T-cell (primary cell): Measurements from ENCODE around the gene TUBGCP3. TPM values are rescaled to one million over a fixed set of nuclear protein-coding genes. Genes with fewer than 3 reads are reported as not detected.

Source experiments
- ATAC-seq, 4 experiments: fragments of 200-7000 bp in 3 of 4; fragments of 150-1000 bp in 1 of 4; cut with Tn5 transposase; replicated peaks in 1 of 4; 1 replicate in 3 of 4; 2 replicates in 1 of 4; pipeline ENCODE4 v1.10.0; 2021; ENCODE audit warnings: moderate library complexity in 3 of 4, mild to moderate bottlenecking in 2 of 4, moderate number of reproducible peaks in 1 of 4
- CTCF ChIA-PET, 2 donors: fragments of 300-600 bp; sonication (Branson Sonifier 250); formaldehyde crosslinking; loops; one replicate each; lab custom pipeline; 2022; ENCODE audit warnings: antibody characterized with exemption in 2 of 2; lab: Charles Lee
- POLR2A ChIA-PET, 2 donors: fragments of 300-600 bp; sonication (Branson Sonifier 250); formaldehyde crosslinking; loops; one replicate each; lab custom pipeline; 2022; ENCODE audit warnings: antibody characterized with exemption in 2 of 2; lab: Charles Lee
- DNase-seq, 35 experiments: peaks; one replicate each; pipeline versions ENCODE4 v3.0.0 to v3.0.0-alpha.2; 2013 to 2023
- H3K27ac ChIP-seq: one replicate; pipeline ENCODE4 v1.5.1; 2013; ENCODE audit warnings: low read length
- H3K27me3 ChIP-seq, 2 experiments: replicated peaks in 1 of 2; 1 replicate in 1 of 2; 2 replicates in 1 of 2; pipeline versions ENCODE4 v1.6.1 to v1.7.0; 2013; ENCODE audit warnings: low read length in 1 of 2, mixed read lengths in 1 of 2; ENCODE audit not compliant: control insufficient read depth in 2 of 2, insufficient read depth in 2 of 2; ENCODE audit errors: extremely low read depth in 1 of 2
- H3K36me3 ChIP-seq, 2 donors: 1 replicate in 1 of 2; 2 replicates in 1 of 2; pipeline versions ENCODE4 v1.6.1 to v1.7.0; 2013; ENCODE audit warnings: low read length in 1 of 2; ENCODE audit not compliant: control insufficient read depth in 2 of 2, insufficient read depth in 1 of 2; ENCODE audit errors: extremely low read depth in 1 of 2
- H3K4me1 ChIP-seq, 2 experiments: 1 replicate in 1 of 2; 2 replicates in 1 of 2; pipeline versions ENCODE4 v1.6.1 to v1.7.0; 2013; ENCODE audit warnings: low read length in 2 of 2, mixed read lengths in 1 of 2; ENCODE audit not compliant: insufficient read depth in 2 of 2, control insufficient read depth in 1 of 2; ENCODE audit errors: extremely low read depth in 1 of 2
- H3K4me3 ChIP-seq, 2 donors: 1 replicate in 1 of 2; 2 replicates in 1 of 2; pipeline versions ENCODE4 v1.5.1 to v1.7.0; 2013; ENCODE audit warnings: mild to moderate bottlenecking in 2 of 2, low read length in 1 of 2, moderate library complexity in 1 of 2; ENCODE audit not compliant: control insufficient read depth in 1 of 2; ENCODE audit errors: extremely low read depth in 1 of 2
- H3K9me3 ChIP-seq: 2 replicates; pipeline ENCODE4 v1.7.0; 2013
- H3K27ac Mint-ChIP-seq, 2 donors: one replicate each; pipeline ENCODE4 v1.8.0; 2020 to 2021; ENCODE audit warnings: mild to moderate bottlenecking in 2 of 2, mixed read lengths in 2 of 2
- H3K27me3 Mint-ChIP-seq, 2 donors: one replicate each; pipeline ENCODE4 v1.8.0; 2021 to 2022; ENCODE audit warnings: mixed read lengths in 2 of 2
- H3K36me3 Mint-ChIP-seq: one replicate; pipeline ENCODE4 v1.8.0; 2021; ENCODE audit warnings: mixed read lengths
- H3K4me1 Mint-ChIP-seq, 3 donors: one replicate each; pipeline ENCODE4 v1.8.0; 2020 to 2022; ENCODE audit warnings: mixed read lengths in 3 of 3, mild to moderate bottlenecking in 1 of 3
- H3K4me3 Mint-ChIP-seq, 3 donors: one replicate each; pipeline ENCODE4 v1.8.0; 2020 to 2022; ENCODE audit warnings: mild to moderate bottlenecking in 3 of 3, mixed read lengths in 3 of 3, moderate library complexity in 3 of 3
- H3K9me3 Mint-ChIP-seq, 3 donors: one replicate each; pipeline ENCODE4 v1.8.0; 2020 to 2022; ENCODE audit warnings: mixed read lengths in 3 of 3
- WGBS: methylation state at CpG from one replicate; pipeline ENCODE4 v1.1.5; 2013; ENCODE audit warnings: missing lambda C conversion rate; ENCODE audit not compliant: insufficient coverage; 5-methylcytosine and 5-hydroxymethylcytosine counted together
- total RNA-seq, 35 experiments: library from RNA in 6 of 35; stranded (reverse) in 6 of 35; fragments of 120-200 nt in 1 of 35; gene quantifications; one replicate each; pipeline versions ENCODE4 v1.2.1 to v1.2.4 and lab custom pipeline; 2013 to 2026

The TUBGCP3 gene
- total RNA-seq, 5 donors from 2014 or later (not counting 1 experiment from before 2014, with no cell fraction given): 36.2 to 47.2 (median 44.7) TPM

GRCh38 chr13:112456138-112457056 lies 131.6 kb downstream of the TUBGCP3 start:
- Histone ChIP-seq H3K4me3 (no peak overlapping the region), H3K27ac (no peak overlapping the region), H3K27me3 (peaks cover 0 to 15% of the 10 kb centered on the region in 2 experiments), H3K9me3 (no peaks in the 10 kb centered on the region), H3K4me1 (no peaks in the 10 kb centered on the region), H3K36me3 (no peaks in the 10 kb centered on the region)
- ATAC-seq: no peak
- 84% methylated on average over 16 of the region's 22 CpGs for WGBS
- Mint-ChIP-seq H3K27ac (no peak overlapping the region), H3K36me3 (no peaks in the 10 kb centered on the region), H3K27me3 (peaks cover 0 to 4% of the 10 kb centered on the region in 2 donors), H3K4me1 (peaks cover 0 to 2% (median 0%) of the 10 kb centered on the region in 3 donors), H3K9me3 (peaks cover 0 to 15% (median 6%) of the 10 kb centered on the region in 3 donors), H3K4me3 (no peak overlapping the region)
- DNase-seq: peak in 1 of 35 experiments; percentile 14
- ChIA-PET CTCF (no interaction called here), POLR2A (no interaction called here)

DNA sequence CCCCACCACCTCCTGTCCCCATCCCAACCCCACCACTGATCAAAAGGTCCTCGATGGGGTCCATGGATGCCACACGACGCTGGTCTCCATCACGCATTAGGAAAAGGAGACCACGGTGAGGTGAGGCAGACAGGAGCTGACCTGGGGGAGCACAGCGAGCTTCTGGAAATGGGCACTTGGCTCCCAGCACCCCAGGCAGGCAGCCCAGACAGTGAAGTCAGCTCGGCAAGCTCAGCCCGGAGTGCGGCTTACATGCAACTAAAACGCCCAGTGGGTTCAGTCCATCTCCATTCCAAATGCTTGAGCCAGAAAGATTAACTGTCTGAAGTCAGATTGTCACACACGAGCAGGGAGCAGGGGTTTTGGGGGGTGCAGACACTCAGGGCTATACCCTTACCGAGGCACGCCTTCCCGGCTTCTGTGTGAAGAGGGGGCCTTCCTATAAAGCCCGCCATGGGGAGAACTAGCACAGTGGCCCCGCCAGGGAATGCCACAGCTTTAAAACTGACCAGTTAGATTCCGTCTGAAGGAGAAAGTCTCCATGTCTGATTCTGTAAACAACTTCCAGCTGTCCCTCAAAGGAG lies 132.4 kb downstream of the TUBGCP3 start:
- no peaks in the 10 kb centered on the region for H3K4me1 Mint-ChIP-seq
- ChIA-PET CTCF (no interaction called here), POLR2A (no interaction called here)
- Histone ChIP-seq H3K27ac (no peak overlapping the region), H3K27me3 (peaks cover 0 to 11% of the 10 kb centered on the region in 2 experiments), H3K9me3 (no peaks in the 10 kb centered on the region), H3K4me1 (no peaks in the 10 kb centered on the region), H3K4me3 (no peak overlapping the region), H3K36me3 (no peaks in the 10 kb centered on the region)
- no peak for DNase-seq
- WGBS: 84% methylated on average over 14 of the region's 17 CpGs
- no peak for ATAC-seq
- H3K4me3 Mint-ChIP-seq: no peak overlapping the region
- H3K27me3 Mint-ChIP-seq: peaks cover under 1 to 4% of the 10 kb centered on the region in 2 donors
- no peaks in the 10 kb centered on the region for H3K36me3 Mint-ChIP-seq
- no peak overlapping the region for H3K27ac Mint-ChIP-seq
- peaks cover 0 to 15% (median 6%) of the 10 kb centered on the region in 3 donors for H3K9me3 Mint-ChIP-seq

DNA sequence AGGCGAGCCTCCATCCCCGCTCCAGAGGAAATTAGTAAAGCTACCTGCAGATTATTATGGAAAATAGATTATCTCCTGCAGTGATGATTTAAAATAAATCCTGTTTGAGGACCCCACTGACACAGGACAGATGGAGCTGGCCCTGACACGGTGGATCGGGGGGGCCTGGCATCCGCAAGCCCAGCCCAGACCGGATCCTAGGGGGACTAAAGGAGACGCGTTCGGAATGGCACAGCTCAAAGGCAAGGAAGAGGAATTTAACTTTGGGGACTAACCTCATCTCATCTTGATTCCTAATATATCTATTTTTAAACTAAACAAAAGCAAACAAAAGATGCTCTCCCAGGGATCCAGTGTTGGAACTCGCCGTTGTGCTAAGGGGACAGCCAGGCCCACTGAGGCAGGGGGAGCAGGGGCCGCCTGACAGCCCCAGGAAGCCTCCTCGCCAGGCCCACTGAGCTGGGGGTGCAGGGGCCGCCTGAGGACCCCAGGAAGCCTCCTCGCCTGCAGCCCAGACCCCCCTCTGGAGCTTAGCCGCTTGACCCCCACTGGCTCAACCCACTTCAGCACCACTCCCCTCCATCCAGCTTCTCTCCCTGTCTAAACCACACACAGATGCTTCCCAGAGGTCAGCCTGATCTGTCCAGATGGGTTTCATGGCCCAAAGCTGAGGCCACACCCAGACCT lies 133.2 kb downstream of the TUBGCP3 start:
- H3K4me3 Mint-ChIP-seq: no peak overlapping the region
- ATAC-seq (no peak), DNase-seq (no peak)
- Histone ChIP-seq H3K27ac (no peak overlapping the region), H3K27me3 (peaks cover 0 to 11% of the 10 kb centered on the region in 2 experiments), H3K4me1 (no peaks in the 10 kb centered on the region), H3K9me3 (no peaks in the 10 kb centered on the region), H3K4me3 (no peak overlapping the region), H3K36me3 (no peaks in the 10 kb centered on the region)
- no peaks in the 10 kb centered on the region for H3K4me1 Mint-ChIP-seq
- ChIA-PET POLR2A (no interaction called here), CTCF (interaction anchor here in 1 of 2 donors (0.6 kb wide), 1 partner anchor 16 kb away, joined by 4 read pairs; no protein-coding TSS in a partner anchor)
- peaks cover 0 to 10% (median 6%) of the 10 kb centered on the region in 3 donors for H3K9me3 Mint-ChIP-seq
- WGBS: 87% methylated on average over 15 of the region's 16 CpGs
- no peaks in the 10 kb centered on the region for H3K36me3 Mint-ChIP-seq
- H3K27ac Mint-ChIP-seq: no peak overlapping the region
- peaks cover 1 to 3% of the 10 kb centered on the region in 2 donors for H3K27me3 Mint-ChIP-seq

DNA sequence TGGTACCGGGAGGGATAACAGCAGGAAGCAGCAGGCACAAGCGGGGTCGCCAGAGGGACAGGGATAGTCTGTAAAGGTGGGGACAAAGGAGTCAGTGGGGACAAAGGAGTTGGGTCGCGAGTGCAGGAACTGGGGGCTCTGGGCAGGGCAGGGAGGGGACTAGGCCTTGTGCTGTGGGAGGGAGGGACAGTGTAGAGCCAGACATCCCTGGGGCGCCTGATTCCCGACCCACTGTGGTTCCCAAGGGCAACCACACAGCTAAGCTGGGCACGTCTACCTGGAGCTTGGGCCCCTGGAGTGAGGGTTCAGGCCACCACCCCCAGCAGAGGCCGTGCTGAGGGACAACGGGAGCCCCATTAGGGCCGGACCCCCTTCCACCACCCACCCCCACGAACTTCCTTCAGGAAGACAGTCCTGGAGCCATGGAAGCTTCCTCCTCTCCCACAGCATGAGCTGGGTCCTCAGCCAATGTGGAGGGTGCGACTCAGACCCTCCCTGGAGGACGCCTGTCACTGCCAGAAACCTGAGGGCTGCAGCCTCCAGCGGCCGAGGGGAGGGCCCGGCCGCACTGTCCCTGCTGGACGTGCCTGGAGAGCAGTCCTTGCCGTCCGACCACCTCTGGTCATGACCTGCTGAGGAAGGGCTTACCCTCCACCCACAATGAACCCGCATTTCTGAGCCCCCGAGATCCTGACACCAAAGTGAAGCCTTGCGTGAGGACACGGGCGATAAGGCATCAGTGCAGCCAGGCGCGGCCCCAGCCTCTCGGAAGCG lies 133.9 kb downstream of the TUBGCP3 start:
- ChIA-PET POLR2A (no interaction called here), CTCF (interaction anchor here in 1 of 2 donors (0.6 kb wide), 1 partner anchor 15 kb away, joined by 4 read pairs; no protein-coding TSS in a partner anchor)
- Mint-ChIP-seq H3K36me3 (no peaks in the 10 kb centered on the region), H3K27ac (no peak overlapping the region), H3K4me1 (no peaks in the 10 kb centered on the region), H3K27me3 (peaks cover 1 to 3% of the 10 kb centered on the region in 2 donors), H3K4me3 (no peak overlapping the region), H3K9me3 (peaks cover 0 to 5% (median 0%) of the 10 kb centered on the region in 3 donors)
- 86% methylated on average over 21 of the region's 30 CpGs for WGBS
- DNase-seq (no peak), ATAC-seq (no peak)
- no peak overlapping the region for H3K4me3 ChIP-seq
- no peaks in the 10 kb centered on the region for H3K36me3 ChIP-seq
- H3K4me1 ChIP-seq: no peaks in the 10 kb centered on the region
- H3K27me3 ChIP-seq: peaks cover 0 to 11% of the 10 kb centered on the region in 2 experiments
- no peak overlapping the region for H3K27ac ChIP-seq
- H3K9me3 ChIP-seq: no peaks in the 10 kb centered on the region

GRCh38 chr13:112453207-112453829 lies 134.6 kb downstream of the TUBGCP3 start:
- Histone ChIP-seq H3K36me3 (no peaks in the 10 kb centered on the region), H3K27me3 (peaks cover 0 to 11% of the 10 kb centered on the region in 2 experiments), H3K27ac (no peak overlapping the region), H3K4me1 (no peaks in the 10 kb centered on the region), H3K9me3 (no peaks in the 10 kb centered on the region), H3K4me3 (no peak overlapping the region)
- Mint-ChIP-seq H3K4me1 (no peaks in the 10 kb centered on the region), H3K27ac (no peak overlapping the region), H3K36me3 (no peaks in the 10 kb centered on the region), H3K4me3 (no peak overlapping the region), H3K9me3 (no peaks in the 10 kb centered on the region), H3K27me3 (peaks cover 3% of the 10 kb centered on the region in 2 donors)
- ChIA-PET CTCF (no interaction called here), POLR2A (no interaction called here)
- ATAC-seq (no peak), DNase-seq (no peak)
- WGBS: 87% methylated on average over 23 of the region's 32 CpGs
